ENCODE measurements around the gene LILRB3.

- TF ChIP-seq, protein P1, sequence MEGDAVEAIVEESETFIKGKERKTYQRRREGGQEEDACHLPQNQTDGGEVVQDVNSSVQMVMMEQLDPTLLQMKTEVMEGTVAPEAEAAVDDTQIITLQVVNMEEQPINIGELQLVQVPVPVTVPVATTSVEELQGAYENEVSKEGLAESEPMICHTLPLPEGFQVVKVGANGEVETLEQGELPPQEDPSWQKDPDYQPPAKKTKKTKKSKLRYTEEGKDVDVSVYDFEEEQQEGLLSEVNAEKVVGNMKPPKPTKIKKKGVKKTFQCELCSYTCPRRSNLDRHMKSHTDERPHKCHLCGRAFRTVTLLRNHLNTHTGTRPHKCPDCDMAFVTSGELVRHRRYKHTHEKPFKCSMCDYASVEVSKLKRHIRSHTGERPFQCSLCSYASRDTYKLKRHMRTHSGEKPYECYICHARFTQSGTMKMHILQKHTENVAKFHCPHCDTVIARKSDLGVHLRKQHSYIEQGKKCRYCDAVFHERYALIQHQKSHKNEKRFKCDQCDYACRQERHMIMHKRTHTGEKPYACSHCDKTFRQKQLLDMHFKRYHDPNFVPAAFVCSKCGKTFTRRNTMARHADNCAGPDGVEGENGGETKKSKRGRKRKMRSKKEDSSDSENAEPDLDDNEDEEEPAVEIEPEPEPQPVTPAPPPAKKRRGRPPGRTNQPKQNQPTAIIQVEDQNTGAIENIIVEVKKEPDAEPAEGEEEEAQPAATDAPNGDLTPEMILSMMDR (IDR thresholded peaks at IDR 0.05) = no peak
- no peak for TF ChIP-seq POLR2A (IDR thresholded peaks at IDR 0.05)
Measured at GRCh38 chr19:54254195-54254906, 31.5 kb upstream of the LILRB3 start.
